ENCODE data around the gene C1QTNF6. TPM values are rescaled to one million over a fixed set of nuclear protein-coding genes. Genes with fewer than 3 reads are reported as not detected.

Gene C1QTNF6
- total and polyA plus RNA-seq, 2 experiments from 2014 or later, result 23.6 to 29.7 TPM

DNA sequence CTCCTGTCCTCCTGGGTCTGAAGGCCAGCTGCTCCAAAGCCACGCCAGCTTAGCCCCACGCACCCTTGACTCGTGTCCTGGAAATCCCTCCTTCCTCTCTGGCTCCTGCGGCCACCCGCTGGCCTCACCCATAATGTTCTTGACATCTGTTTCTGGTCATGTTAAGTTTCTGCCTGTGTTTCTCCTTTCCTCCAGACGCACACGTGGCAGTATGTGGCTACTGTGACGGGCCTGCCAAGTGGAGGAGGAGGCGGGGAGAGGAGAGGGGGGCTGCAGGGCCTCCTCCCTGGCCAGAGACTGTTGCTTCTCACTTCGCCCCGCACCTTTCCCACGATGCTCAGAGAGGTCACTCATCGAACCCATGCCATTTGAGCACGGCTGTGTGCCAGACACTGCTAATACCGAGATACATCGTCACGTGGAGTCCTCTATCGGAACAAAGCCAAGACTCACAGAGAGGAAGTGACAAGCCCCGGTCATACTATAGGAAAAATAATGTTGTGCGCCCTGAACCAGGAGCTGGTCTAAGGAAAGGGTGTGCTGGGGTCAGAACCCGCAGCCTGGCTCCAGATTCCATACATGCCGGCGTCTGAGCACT is 11.5 kb downstream of the C1QTNF6 start:
- TF ChIP-seq EZH2phosphoT487 (IDR thresholded peaks at IDR 0.05; ENCODE audit: low read depth, severe bottlenecking, unreplicated experiment) (no peak), EZH2 (IDR thresholded peaks at IDR 0.05; ENCODE audit: borderline replicate concordance) (no peak)
- TF ChIP-seq, protein P1, sequence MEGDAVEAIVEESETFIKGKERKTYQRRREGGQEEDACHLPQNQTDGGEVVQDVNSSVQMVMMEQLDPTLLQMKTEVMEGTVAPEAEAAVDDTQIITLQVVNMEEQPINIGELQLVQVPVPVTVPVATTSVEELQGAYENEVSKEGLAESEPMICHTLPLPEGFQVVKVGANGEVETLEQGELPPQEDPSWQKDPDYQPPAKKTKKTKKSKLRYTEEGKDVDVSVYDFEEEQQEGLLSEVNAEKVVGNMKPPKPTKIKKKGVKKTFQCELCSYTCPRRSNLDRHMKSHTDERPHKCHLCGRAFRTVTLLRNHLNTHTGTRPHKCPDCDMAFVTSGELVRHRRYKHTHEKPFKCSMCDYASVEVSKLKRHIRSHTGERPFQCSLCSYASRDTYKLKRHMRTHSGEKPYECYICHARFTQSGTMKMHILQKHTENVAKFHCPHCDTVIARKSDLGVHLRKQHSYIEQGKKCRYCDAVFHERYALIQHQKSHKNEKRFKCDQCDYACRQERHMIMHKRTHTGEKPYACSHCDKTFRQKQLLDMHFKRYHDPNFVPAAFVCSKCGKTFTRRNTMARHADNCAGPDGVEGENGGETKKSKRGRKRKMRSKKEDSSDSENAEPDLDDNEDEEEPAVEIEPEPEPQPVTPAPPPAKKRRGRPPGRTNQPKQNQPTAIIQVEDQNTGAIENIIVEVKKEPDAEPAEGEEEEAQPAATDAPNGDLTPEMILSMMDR (IDR thresholded peaks at IDR 0.05; ENCODE audit: poor library complexity), result no peak
- Histone ChIP-seq H3K27ac (peak overlapping the region; percentile 71), H3K4me2 (peak overlapping the region; percentile 61), H3K9me2 (replicated peaks; ENCODE audit: insufficient read depth) (no peaks in the 10 kb centered on the region), H4K20me1 (ENCODE audit: insufficient read depth, poor library complexity, severe bottlenecking) (no peaks in the 10 kb centered on the region), H3K4me3 (no peak overlapping the region), H3K4me1 (ENCODE audit: insufficient read depth) (peaks cover 36% of the 10 kb centered on the region), H3K9me3 (ENCODE audit: low read depth) (no peaks in the 10 kb centered on the region), H3K36me3 (replicated peaks; ENCODE audit: insufficient read depth, low read depth) (no peaks in the 10 kb centered on the region), H3K79me2 (no peaks in the 10 kb centered on the region), H2AFZ (no peak overlapping the region), H3K27me3 (no peaks in the 10 kb centered on the region)
- 55% methylated on average over 23 of the region's 23 CpGs for WGBS (ENCODE audit: low lambda C conversion rate, missing lambda C conversion rate)
- DNase-seq (ENCODE audit: low spot score), result peak; percentile 71

DNA sequence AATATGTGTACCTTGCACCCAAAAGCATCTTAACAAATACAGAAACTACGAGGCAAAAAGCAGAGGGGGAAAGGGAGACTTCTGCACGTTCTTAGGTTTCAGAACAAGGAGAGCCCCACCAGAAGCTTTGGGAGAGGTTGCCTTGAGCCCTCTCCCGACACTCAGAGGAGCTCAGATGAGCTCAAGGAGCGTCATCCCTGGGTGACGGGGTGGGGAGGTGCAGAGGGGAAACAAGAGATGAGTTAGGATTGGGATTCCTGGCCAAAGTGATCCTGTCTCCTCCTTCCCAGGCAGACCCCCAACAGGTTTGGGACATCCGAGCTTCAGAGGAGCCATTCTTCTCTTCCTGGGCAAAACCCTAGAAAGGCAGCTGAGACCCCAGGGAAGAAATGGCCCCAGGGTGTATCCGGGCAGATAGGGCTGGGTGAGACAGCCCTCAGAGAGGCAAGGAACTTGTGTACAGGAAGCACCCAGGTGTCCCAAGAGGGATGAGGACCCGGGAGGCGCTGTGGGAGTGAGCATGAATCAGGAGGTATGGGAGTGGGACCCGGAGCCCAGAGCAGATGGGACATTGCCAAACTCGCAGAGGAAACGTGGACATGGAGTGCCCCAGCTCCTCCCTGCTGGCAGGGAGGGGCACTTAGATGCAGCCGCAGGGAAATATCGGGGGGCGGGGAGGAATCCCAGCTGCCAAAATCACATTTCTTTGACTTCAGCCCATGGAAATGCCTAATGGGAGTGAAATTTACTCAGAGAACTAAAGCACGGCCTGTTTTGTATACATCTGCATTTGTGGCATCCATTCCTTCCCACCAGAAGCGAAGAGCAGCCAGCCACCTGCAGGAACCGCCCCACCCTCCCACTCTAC is 12.4 kb downstream of the C1QTNF6 start:
- DNase-seq (ENCODE audit: low spot score), result no peak
- peaks cover 36% of the 10 kb centered on the region for H3K4me1 ChIP-seq (ENCODE audit: insufficient read depth)
- H3K36me3 ChIP-seq (replicated peaks; ENCODE audit: insufficient read depth, low read depth), result no peaks in the 10 kb centered on the region
- no peaks in the 10 kb centered on the region for H3K9me2 ChIP-seq (replicated peaks; ENCODE audit: insufficient read depth)
- H3K79me2 ChIP-seq, result no peaks in the 10 kb centered on the region
- no peak overlapping the region for H2AFZ ChIP-seq
- no peaks in the 10 kb centered on the region for H4K20me1 ChIP-seq (ENCODE audit: insufficient read depth, poor library complexity, severe bottlenecking)
- H3K4me2 ChIP-seq, result peak overlapping the region; percentile 50
- 86% methylated on average over 18 of the region's 18 CpGs for WGBS (ENCODE audit: low lambda C conversion rate, missing lambda C conversion rate)
- TF ChIP-seq EZH2phosphoT487 (IDR thresholded peaks at IDR 0.05; ENCODE audit: low read depth, severe bottlenecking, unreplicated experiment) (no peak), EZH2 (IDR thresholded peaks at IDR 0.05; ENCODE audit: borderline replicate concordance) (no peak)
- TF ChIP-seq, protein P1 (IDR thresholded peaks at IDR 0.05; ENCODE audit: poor library complexity), result no peak
- no peak overlapping the region for H3K4me3 ChIP-seq
- peak overlapping the region; percentile 71 for H3K27ac ChIP-seq
- H3K27me3 ChIP-seq, result no peaks in the 10 kb centered on the region
- no peaks in the 10 kb centered on the region for H3K9me3 ChIP-seq (ENCODE audit: low read depth)

- Histone ChIP-seq H4K20me1 (ENCODE audit: insufficient read depth, poor library complexity, severe bottlenecking) (no peaks in the 10 kb centered on the region), H3K79me2 (no peaks in the 10 kb centered on the region), H3K9me2 (replicated peaks; ENCODE audit: insufficient read depth) (no peaks in the 10 kb centered on the region), H3K27me3 (no peaks in the 10 kb centered on the region), H2AFZ (no peak overlapping the region), H3K4me1 (ENCODE audit: insufficient read depth) (peaks cover 39% of the 10 kb centered on the region), H3K4me3 (no peak overlapping the region), H3K4me2 (no peak overlapping the region), H3K36me3 (replicated peaks; ENCODE audit: insufficient read depth, low read depth) (no peaks in the 10 kb centered on the region), H3K27ac (no peak overlapping the region), H3K9me3 (ENCODE audit: low read depth) (no peaks in the 10 kb centered on the region)
- 95% methylated on average over 9 of the region's 9 CpGs for WGBS (ENCODE audit: low lambda C conversion rate, missing lambda C conversion rate)
- TF ChIP-seq EZH2phosphoT487 (IDR thresholded peaks at IDR 0.05; ENCODE audit: low read depth, severe bottlenecking, unreplicated experiment), result no peak
- TF ChIP-seq, protein P1 (IDR thresholded peaks at IDR 0.05; ENCODE audit: poor library complexity), result no peak
- no peak for TF ChIP-seq EZH2 (IDR thresholded peaks at IDR 0.05; ENCODE audit: borderline replicate concordance)
- no peak for DNase-seq (ENCODE audit: low spot score)
Measured at GRCh38 chr22:37174964-37175363, 13.1 kb downstream of the C1QTNF6 start.

Measured in hepatocyte (in vitro differentiated cells).